NCI-H1417 treated with DMSO at 0.1 percent for 48 hours (cell line): Measurements from ENCODE around the gene RMDN3.

Source experiments
- DNase-seq: peaks from one replicate; lab custom pipeline; 2025; lab: John Stamatoyannopoulos, UW

Gene RMDN3, protein sequence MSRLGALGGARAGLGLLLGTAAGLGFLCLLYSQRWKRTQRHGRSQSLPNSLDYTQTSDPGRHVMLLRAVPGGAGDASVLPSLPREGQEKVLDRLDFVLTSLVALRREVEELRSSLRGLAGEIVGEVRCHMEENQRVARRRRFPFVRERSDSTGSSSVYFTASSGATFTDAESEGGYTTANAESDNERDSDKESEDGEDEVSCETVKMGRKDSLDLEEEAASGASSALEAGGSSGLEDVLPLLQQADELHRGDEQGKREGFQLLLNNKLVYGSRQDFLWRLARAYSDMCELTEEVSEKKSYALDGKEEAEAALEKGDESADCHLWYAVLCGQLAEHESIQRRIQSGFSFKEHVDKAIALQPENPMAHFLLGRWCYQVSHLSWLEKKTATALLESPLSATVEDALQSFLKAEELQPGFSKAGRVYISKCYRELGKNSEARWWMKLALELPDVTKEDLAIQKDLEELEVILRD

DNA sequence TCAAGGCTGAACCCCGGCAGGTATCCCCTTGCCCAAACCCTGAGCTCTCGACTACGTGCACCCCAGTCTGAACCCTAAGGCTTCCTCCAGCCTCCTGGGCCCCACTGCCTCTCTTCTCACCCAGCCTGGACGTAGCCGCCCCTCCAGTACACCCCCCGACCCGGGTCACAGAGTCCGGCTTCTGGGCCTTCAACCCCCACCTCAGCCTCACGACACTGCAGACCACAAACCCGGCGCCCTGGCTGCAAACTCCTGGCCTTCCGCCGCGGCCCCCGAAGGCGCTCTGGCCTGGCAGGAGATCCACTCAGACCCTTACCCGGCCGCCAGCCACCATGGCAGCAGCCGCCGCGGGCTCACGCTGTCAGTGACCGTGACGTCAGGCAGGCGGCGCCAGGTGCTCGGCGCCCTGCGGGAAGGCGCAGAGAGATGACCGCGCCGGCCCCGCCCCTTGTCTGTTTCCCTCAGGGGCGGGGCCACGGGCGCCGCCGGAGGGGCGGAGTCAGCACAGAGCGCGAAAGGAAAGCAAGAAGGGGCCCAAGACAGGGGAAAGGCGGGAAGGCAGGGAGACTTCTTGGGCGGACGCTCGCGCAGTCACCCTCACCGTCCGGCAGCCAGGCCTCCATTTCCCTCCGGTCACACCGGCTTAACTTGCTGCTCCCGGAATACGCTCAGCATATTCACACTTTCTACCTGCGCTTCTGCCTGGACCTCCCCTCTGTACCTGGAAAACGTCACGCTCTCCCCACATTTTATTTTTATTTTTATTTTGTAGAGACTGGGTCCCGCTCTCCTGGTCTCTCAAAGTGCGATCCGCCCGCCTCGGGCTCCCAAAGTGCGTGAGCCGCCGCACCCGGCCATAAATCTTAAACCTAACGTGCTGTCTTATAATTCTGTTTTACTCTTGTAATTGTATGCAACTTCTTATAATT, at the start of gene RMDN3:
Gene RMDN3, minus strand, starts transcription at position 372 of the 929 bp plus-strand sequence. CDS start 471 bp downstream, outside the sequence.
- no peak for DNase-seq

DNA sequence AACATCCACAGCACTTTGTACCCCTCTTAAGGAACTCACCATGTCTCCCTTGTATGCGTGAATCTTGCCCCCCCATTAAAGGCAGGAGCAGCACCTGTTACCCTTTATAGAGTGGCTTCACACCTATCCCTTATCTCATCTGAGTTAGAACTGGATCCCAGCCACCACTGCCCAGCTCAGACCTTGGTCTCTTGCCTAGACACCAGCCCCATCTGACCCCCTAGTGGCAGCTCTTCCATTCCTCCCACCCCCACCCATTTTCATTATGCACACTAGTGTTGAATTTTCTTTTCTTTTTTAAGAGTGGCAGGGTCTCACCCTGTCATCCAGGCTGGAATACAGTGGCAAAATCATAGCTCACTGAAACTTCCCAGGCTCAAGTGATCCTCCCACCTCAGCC, 48.6 kb upstream of the RMDN3 start:
- DNase-seq: no peak

DNA sequence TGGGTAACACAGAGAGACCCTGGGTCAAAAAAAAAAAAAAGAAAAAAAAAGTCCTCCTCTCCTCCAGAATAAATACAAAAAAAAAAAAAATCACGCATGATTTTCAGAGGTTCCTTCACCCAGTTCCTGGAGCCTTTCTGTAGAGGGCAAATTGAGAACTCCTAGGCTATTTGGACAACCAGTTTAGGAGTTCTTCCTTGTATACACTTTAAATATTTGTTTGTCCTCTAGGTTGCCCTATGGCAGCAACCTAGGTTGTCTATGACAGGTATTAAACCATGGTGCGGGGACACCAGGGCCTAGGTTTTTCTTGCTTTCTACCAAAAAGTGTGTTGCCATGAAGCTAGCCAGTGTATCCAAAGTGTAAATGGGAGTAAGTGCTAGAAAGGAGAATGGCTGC, 48.0 kb upstream of the RMDN3 start:
- no peak for DNase-seq

DNA sequence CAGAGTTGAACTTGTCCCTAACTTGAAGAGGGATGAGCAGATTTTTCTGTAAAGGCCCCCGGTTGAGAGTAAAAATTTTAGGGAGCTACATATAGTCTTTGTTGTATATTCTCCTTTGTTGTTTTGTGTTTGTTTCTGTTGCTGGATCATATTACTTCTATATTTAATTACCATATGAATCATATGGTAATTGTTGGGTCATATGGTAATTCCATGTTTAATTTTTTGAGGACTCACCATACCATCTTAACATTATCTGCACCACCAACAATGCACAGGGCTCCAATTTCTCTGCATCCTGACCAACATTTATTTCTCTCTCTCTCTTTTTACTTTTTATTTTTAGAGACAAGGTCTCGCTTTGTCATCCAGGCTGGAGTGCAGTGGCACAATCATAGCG, 44.5 kb upstream of the RMDN3 start:
- DNase-seq: no peak

DNA sequence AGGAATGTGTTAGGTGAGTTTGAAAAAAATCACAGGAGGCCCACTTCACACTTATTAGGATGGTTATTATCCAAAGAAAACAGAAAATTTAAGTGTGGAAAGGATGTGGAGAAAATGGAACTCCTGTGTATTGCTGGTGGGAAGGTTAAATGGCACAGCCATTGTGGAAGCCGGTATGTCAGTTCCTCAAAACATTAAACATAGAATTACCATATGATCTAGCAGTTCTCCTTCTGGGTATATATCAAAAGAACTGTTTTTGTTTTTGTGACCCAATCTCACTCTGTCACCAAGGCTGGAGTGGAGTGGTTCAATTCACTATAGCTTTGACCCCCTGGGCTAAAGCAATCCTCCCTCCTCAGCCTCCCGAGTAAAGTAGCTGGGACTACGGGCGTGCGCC, 41.5 kb upstream of the RMDN3 start:
- no peak for DNase-seq

DNA sequence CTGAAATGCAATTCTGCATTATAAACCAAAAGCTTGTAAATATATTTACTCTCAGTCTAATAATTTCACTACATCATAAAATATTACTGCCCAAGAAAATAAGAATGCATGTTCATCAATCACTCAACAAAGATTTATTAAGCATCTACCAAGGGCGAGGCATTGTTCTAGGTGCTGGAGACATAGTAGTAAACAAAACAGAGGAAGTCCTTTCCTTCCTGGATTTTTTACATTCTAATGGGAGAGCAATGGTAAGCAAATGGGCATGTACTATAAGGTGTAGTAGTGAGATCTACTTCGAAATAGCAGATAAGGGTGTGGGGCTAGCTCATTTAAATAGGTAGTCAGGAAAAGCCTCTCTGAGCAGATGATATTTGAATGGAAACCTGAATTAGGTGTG, 41.0 kb upstream of the RMDN3 start:
- no peak for DNase-seq

DNA sequence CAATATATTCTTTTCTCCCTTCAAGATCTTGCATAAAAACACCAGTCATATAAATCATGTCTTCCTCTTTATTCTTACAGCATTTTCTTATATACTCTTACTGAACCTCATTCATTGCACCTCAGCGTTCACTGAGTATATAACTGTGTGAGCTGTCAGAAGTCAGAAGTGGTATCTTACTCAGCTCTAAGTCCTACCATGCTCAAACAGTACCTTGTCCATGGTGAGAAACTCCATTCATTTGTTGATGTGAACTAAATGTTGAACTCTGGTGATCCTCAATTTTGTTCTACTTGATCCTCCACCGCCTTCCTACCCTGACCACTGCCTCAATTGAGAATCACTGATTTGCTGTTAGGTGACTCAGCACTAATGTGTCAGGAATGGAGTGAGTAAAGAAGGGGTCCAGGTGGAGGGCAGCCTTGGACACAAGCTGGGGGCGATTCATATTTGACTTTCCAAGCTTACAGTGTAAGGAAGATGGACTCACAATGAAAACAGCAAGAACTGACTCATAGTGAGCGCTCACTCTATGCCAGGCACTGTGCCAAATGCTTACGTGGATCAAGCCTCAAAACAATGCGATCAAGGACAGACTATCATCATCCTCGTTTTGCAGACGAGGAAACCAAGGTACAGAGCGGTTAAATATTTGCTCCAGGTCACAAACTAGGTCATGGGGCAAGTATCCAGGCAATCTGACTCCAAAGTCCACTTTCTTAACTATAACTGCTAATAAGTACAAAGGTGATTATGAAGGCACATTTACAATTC, 38.3 kb upstream of the RMDN3 start:
- no peak for DNase-seq

DNA sequence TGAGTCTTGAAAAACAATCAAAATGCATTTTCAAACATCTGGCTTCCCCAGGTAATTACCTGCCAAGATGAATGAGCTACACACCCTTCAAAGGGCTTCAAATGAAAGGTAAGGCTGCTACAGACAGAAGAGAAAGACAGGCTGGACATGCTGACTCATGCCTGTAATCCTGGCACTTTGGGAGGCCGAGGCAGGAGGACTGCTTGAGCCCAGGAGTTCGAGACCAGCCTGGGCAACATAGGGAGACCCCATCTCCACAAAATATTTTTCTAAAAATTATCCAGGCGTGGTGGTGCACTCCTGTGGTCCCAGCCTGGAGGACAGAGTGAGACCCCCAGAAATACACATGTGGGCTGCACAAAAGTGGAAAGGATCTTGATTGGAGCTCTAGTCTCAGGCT, 37.3 kb upstream of the RMDN3 start:
- no peak for DNase-seq

DNA sequence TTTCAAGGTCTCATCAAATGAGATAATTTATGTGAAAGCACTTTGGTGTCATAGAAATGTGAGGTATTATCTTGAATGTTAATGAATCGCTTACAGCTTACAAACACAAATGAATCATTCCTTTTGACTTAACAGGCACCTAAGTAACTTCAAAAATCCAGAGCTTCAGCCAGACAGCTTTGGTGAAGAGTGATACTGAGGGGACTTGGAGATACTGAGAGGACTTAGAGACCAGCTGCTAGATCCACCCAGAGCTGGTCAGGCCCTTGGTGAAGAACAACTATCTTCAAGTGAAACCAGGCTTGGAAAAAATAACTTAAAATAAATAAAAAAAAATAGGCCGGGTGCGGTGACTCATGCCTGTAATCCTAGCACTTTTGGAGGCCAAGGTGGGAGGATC, 35.7 kb upstream of the RMDN3 start:
- DNase-seq: no peak

DNA sequence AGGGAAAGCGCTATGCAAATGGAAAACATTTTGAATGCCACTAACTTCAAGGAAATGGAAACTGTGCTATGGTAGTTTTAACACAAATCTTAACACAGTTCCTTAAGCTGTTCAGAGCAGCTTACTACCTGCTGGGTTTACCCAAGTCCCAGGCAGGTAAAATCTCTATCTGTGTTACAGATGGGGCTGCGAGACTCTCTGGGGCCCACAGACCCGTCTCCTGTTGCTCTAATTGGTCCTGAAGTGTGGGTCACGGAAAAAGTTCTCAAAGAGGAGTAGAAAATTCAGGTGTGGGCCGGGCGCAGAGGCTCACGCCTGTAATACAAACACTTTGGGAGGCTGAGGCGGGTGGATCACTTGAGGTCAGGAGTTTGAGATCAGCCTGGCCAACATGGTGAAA, 34.9 kb upstream of the RMDN3 start:
- no peak for DNase-seq

DNA sequence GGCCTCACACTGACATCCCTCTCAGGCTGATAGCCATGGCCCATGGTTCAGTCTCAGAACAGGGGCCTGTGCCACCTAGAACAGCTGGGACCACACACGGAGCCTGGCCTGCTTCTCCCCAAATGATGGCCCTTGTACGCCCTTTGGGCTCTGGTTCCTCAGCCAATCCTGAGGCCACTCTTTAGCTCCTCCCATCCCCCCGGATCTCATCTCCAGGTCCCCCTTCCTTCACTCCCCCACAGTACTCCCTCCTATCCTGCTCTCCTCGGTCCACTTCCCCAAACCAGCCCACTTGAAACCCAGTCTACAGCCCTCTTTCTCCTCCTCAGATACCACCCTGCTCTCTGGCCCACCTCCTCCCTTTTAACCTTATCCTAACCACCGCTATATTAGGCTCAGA, 34.1 kb upstream of the RMDN3 start:
- no peak for DNase-seq

DNA sequence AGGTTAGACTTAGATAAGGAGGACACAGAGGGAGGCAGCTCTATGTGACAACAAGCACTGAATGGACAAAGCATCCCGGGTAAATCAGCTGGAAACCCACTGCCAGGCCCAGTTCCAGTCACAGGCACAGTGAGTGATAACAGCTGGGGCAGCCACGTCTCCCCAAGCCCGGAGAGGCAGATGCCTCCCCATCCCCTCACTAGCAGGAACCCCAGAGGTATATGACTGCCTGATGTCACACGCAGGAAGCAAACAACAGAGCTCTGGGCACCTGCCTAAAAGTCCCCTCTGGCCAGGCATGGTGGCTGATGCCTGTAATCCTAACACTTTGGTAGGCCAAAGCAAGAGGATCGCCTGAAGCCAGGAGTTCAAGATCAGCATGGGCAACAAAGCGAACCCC, 32.9 kb upstream of the RMDN3 start:
- DNase-seq: no peak

DNA sequence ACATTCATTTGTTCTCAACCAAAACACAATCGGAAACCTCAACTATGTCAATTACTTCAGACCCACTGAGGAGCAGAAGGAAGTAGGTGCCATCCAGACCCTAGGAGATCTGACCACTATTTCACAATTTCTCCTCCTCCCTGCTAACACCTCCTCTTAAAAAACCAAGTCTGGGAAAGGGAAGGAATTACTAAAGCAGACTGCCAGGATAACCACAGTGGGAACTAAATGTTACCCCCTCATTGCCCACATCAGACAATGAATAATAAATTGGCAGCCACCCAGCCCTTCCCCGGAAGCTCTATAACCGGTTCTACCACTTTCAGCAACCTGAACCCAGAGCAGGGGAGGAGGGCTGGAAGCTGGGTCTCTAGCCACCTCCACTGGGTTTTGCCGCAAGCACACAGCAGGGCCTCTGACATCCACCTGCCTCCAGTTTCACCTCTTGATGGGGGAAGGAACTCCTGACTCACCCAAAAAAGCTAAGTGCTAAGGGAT, 32.3 kb upstream of the RMDN3 start:
- DNase-seq: peak; percentile 76

DNA sequence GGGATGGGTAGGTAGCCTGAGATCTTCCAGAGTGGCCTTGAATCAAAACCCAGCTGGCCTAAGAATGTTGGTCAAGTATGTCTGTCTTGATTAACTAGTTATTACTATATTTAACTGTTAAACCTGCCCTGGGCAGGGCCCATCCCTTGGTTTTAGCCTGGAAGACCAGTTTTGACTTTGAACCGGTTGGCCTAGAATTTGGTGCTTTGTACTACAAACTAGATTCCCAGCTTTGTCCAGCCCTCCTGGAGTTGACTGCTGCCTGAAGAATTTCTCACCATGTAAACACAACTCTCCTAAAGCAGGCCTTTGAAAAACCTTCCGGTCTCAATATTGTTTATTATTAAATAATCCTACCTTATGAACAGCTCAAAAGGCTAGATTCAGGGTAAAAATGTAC, 30.8 kb upstream of the RMDN3 start:
- no peak for DNase-seq

DNA sequence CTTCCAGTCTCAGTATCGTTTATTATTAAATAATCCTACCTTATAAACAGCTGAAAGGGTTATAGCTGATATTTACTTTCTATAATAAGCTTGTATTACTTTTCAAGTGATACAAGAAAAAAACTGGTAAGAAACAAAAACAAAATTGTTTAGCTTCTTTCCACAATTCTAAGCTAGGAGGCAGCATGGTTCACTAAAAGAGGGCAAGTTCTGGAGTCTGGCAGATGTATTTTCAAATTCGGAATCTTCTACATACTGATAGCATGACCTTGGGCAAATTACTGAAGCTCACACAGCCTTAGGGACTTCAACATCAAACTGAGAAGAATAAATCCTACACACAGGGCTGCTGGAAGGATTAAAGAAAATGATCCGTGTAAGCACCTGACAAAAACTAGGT, 30.1 kb upstream of the RMDN3 start:
- no peak for DNase-seq

DNA sequence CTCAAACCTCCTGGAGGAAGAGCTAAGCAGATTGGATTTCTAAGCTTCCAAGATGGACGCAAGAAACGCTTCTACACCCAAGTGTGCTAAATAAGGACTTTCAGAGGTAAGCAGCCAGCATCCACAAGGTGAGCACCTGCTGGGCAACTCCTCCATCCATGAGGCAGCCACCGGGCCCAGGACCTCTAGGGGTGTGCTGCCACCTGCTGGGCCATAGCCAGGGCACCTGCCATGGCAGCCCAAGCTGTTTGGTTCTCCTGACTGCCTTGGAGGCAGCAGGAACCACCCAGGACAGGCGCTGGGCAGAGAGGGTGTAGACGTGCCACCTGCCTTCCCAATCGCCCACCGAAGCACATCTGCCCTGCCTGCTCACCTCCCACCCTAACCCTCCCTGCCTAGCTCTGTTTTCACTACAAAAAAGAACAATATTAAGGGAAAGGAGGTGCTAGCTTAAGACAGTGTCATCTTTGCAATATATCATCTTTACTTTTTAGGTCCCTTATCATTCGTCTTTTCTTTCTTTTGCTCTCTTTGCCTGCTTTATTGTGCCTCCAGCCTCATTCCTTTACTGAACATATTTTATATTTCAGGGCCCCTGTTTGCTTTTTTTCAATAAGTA, 27.7 kb upstream of the RMDN3 start:
- no peak for DNase-seq

DNA sequence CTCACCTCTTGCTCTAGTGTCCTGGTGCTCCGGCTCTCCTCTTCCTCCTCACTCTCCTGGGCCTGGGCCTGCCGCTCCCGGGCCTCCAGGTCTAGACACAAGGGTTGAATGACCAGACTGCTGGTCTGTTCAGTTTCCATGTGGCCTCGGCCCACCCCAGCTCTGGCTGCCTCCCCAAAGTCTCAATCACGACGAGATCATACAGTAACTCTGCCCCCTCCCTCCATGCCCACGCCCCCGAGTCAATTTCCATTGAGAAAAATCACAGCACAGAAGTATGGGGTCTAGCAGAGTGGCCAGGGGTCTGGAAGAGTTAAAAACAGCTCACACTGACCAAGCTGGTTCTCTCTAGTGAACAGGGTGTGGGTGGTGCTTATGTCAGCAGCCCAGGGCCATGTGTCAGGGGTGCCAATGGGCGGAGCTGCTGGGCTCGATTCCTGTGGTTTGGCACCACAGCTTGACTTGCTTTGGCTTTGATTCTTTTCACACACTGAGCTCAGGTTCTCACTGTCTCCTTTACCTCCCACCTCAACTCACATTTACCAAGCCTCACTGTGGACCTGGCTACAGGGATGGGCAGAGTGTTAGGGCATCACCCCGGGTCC, 21.6 kb upstream of the RMDN3 start:
- DNase-seq: no peak

DNA sequence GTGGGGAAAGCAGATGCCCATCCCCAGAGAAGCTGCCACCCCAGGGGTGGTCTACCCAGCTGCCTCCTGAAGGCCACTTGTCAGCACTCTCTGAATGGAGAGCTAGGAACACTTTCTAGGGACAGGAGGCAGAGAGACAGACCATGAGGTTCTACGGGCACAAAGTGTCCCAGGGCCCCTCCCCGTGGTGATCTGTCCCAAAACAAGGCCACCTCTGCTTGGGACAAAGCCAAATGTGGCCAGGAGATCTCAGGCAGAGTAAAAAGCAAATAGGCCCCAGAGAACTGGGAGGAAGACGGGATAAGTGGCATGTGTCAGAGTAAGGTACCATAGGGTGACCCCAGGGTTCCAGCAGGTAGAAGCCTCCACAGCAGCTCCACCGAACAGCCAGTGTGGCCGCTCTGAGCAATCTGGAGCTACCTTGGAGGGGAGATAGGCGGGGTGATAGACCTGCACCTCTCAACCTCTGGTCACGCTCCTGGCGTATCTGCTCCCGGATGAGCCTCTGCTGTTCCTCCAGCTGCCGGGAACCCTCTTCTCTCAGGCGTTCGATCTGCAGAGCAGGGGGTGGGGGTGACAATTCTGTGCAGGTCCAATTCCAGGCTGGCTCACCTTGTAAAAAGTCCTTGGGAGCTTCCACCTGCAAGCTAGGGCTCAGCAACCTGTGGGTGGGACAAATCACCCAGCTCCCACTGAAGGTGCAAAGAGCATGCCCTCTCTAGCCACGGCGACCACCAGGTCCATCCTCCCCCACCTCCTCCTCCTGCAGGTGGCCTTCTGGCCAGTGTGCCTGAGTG, 20.9 kb upstream of the RMDN3 start:
- DNase-seq: no peak

DNA sequence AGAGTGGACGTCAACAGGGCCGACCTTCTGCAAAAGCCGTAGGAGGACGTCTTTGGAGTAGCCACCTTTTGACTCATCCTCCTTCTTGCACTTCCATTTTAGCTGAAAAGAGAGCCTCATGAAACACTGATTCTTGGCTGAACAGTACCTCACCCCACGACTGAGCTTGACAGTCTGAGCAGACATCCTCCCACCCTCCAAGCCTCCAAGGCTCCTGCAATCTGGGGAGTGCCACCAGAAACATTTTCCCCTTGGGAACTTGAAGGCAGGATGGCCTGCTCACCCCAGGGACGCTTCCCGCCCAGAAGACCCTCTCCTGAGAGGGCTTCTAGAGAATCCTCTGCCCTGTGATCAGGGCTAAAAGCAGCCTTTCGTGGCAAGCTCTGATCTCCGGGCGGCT, 20.0 kb upstream of the RMDN3 start:
- no peak for DNase-seq

DNA sequence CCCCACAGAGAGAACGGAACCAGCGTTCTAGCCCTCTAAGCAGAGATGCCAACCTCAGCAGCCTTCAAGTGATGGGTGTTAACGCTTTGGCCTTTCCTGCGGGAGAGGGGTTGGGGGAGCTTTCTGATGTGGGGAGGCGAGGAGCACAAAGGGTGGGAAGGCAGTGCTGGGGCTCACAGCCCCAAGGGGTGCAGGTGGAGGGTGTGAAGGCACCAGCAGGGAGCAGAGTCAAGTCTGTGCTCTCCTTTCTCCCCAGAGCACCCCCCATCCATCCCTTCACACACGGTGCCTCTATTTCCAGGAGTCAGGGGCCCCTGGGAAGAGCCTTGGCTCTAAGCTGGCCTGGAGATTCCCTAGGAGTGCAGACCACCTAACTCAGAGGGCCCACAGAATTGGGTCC, 18.8 kb upstream of the RMDN3 start:
- no peak for DNase-seq
